RWPE1 (cell line): ENCODE measurements around the gene SOX1.

Experiments used
- CTCF ChIA-PET: fragments of 350-600 bp; sonication (Branson Sonifier 250); formaldehyde crosslinking; extraction: SDS; loops from one replicate; lab custom pipeline; 2021; lab: Yijun Ruan, JAX
- POLR2A ChIA-PET: fragments of 400-600 bp; formaldehyde crosslinking; extraction: SDS; loops from one replicate; lab custom pipeline; 2020; ENCODE audit warnings: antibody characterized with exemption; ENCODE audit not compliant: low non-redundant PET; lab: Yijun Ruan, JAX
- DNase-seq: peaks from one replicate; pipeline ENCODE4 v3.0.0; 2012; ENCODE audit warnings: low spot score
- H3K27ac ChIP-seq: fragments of 450-650 bp; 2 replicates; pipeline ENCODE4 v1.5.1; 2017
- TF ChIP-seq, protein P1 (sequence below): fragments of 450-650 bp; conservative IDR thresholded peaks from 2 replicates; pipeline ENCODE4 v1.5.1; 2017; ENCODE audit warnings: low read depth, mild to moderate bottlenecking

SOX1 gene

DNA sequence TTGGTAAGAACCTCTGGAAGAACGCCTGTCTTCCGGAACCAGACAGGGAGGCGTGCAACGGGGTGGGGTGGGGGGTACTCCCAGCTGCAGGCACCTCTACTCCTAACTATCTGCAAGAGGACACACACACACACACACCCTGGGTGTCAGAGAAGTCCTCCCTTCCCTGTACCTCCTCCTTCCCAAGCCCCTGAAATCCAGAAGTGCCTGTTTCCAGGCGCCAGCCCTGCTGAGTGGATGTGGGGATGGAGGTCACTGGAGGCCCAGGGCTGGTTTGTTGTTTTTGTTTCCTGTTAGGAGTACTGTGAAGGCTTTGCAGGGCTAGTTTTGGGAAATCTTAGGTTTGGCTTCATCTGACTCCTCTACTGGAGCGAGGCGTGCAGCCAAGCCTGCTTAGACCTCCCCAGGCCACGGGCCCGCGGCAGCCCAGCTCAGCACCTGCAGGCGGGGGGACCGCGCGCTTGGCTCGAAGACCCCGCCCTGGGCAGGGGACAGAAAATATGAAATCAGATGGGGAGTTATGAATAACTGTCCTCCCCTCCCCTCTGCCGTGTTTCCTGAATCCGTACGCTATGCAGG is 36.4 kb downstream of the SOX1 start:
- ChIA-PET POLR2A (no interaction called here), CTCF (interaction anchor here (0.9 kb wide), 1 partner anchor 43 kb away, joined by 3 read pairs; no protein-coding TSS in a partner anchor)
- H3K27ac ChIP-seq: no peak overlapping the region
- TF ChIP-seq, protein P1, sequence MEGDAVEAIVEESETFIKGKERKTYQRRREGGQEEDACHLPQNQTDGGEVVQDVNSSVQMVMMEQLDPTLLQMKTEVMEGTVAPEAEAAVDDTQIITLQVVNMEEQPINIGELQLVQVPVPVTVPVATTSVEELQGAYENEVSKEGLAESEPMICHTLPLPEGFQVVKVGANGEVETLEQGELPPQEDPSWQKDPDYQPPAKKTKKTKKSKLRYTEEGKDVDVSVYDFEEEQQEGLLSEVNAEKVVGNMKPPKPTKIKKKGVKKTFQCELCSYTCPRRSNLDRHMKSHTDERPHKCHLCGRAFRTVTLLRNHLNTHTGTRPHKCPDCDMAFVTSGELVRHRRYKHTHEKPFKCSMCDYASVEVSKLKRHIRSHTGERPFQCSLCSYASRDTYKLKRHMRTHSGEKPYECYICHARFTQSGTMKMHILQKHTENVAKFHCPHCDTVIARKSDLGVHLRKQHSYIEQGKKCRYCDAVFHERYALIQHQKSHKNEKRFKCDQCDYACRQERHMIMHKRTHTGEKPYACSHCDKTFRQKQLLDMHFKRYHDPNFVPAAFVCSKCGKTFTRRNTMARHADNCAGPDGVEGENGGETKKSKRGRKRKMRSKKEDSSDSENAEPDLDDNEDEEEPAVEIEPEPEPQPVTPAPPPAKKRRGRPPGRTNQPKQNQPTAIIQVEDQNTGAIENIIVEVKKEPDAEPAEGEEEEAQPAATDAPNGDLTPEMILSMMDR: no peak
- no peak for DNase-seq

DNA sequence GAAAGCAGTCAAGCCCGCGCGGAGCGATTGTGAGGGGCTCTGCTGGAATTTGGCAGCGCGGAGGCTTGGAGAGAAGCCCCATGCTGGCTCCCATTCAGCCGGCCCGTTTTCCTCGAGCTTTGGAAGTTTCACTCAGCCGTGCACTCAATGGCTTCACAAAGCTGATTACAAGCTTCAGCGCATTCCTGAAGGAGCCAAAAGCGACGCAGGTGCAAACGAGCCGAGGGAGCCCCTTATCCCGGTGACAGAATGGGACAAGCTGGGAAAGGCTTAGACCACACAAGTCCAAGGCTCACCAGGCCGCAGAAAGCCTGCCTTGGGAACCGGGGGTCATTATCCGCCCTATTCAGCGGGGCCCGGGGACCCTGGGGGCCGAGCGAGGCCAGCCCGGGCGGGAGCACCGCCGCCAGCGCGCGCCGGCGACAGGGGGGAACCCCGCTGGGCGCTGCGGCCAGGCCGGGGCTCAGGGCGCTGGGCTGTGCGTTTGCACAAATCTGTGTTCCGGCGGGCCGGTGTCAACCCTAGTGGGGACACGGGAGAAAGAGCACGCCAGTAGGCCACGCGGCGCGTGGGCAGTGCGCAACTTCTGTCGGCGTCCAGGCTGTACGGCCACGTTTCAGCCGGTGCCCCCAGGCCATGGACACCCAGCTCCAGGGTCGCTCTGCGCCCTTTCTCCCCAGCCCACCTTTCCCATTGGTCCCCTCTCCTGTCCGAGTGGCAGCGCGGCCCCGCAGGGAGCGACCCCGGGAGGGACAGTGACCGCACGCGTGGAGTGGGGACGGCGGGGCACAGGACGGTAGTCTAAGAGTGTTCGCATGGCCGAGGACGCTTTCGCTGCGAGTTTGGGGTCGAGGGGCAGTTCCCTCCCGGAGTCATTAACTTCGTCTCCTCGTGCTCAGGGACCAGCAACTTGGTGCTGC is 37.3 kb downstream of the SOX1 start:
- ChIA-PET CTCF (no interaction called here), POLR2A (no interaction called here)
- DNase-seq: no peak
- no peak overlapping the region for H3K27ac ChIP-seq
- TF ChIP-seq, protein P1: no peak

DNA sequence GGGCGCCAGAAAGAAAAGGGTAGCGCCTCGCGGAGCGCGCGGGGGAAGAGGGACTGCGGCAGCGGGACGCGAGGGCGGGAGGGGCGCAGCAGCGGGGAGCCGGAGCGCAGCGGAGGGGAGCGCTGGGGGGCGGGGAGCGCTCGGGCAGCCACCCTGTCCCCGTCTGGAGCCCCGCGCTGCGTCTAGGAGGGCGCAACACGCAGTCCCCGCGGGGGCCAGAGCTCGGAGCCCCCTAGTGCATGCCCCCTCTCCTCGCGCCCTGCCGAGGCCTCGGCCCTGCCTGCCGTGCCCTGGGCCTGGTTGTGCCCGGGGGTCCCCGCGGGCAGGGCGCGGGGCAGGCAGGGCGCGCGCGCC is 37.9 kb downstream of the SOX1 start:
- CTCF ChIA-PET: no interaction called here
- no peak for DNase-seq
- TF ChIP-seq, protein P1: no peak
- POLR2A ChIA-PET: no interaction called here
- no peak overlapping the region for H3K27ac ChIP-seq

DNA sequence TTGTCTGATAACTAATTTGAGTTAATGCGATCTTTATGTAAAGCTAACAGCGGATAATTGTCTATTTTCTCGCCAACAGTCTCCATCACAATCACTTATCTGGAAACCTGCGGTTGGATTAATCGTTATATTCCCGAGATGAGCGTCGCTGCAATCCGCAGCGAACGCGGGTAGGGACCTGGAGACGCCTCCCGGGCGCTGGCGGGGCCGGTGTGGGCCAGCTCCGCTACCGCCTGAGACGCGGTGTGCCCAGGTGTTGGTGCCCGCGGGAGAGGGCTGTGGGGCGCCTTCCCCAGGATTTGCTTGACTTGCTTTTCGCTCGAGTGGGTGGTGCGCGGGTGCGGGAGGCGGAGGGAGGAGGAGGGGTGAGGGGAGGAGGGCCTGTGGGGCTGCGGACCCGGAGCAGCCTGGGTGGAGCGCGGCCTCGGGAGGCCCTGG is 38.3 kb downstream of the SOX1 start:
- CTCF ChIA-PET: no interaction called here
- POLR2A ChIA-PET: no interaction called here
- no peak for DNase-seq
- H3K27ac ChIP-seq: no peak overlapping the region
- TF ChIP-seq, protein P1: no peak

DNA sequence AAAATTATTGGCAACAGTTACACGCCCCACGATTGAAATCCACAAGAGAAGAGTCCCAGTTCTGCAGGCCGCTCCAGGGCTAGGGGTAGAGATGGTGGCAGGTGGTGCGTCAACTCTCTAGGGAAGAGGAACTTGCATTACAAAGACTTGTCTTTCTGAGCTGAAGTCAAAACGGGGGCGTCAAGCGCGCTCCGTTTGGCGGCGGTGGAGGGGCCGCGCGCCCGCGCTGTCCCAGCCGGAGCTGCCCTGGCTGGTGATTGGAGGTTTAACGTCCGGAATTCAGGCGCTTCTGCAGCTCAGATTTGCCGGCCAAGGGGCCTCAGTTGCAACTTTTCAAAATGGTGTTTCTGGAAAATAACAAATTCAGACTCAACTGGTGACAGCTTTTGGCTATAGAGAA is 38.9 kb downstream of the SOX1 start:
- DNase-seq: no peak
- ChIA-PET CTCF (no interaction called here), POLR2A (interaction anchor here (0.7 kb wide), 1 partner anchor 9 kb away, joined by 3 read pairs; no protein-coding TSS in a partner anchor)
- H3K27ac ChIP-seq: no peak overlapping the region
- TF ChIP-seq, protein P1: no peak

DNA sequence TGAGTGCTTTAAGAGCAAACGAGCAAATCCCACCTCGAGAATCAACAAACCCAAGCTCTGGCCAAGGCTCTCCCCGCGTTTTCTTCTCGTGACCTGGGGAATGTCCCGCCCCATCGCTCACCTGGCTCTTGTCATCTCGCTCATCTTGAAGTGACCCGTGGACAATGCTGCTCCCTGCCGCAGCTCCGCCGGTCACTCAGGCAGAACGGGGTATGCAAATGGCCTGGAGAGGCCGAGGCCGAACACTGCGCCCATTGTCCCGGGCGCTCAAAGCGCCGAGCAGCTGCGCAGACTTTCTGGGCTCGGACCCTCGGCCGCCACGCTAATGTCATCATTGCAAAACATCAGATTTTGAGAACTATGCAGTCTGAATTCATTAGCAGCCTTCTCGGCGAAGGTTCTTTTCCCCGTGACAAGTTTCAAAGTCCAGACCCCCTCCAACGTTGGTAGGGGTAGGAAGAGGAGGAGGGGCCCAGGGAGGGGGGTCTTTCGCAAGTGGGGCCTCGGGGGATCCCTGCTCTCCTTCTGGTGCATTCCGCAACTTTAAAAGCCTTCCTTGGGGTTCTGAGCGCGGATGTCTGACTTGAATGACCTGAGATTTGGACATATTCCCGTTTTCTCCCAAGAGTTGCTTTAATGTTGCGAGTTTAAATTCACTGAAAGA is 39.7 kb downstream of the SOX1 start:
- ChIA-PET POLR2A (interaction anchor here (0.7 kb wide), 1 partner anchor 8 kb away, joined by 3 read pairs; no protein-coding TSS in a partner anchor), CTCF (no interaction called here)
- no peak for DNase-seq
- TF ChIP-seq, protein P1: no peak
- H3K27ac ChIP-seq: no peak overlapping the region
